Endodermal cell (in vitro differentiated cells): ENCODE measurements around the gene SERPINC1. TPM values are rescaled to one million over a fixed set of nuclear protein-coding genes. Genes with fewer than 3 reads are reported as not detected.

Experiments used
- DNase-seq: peaks from one replicate; pipeline ENCODE4 v3.0.0-alpha.2; 2017
- H3K27ac ChIP-seq: 2 replicates; pipeline ENCODE4 v1.5.1; 2013; ENCODE audit warnings: mild to moderate bottlenecking, low read depth, low read length, moderate library complexity
- H3K27me3 ChIP-seq: 2 replicates; pipeline ENCODE4 v1.6.1; 2013; ENCODE audit warnings: mild to moderate bottlenecking, low read length, moderate library complexity; ENCODE audit not compliant: insufficient read depth, control insufficient read depth, poor library complexity, severe bottlenecking
- H3K36me3 ChIP-seq: 2 replicates; pipeline ENCODE4 v1.7.0; 2013; ENCODE audit warnings: mild to moderate bottlenecking, low read length, moderate library complexity; ENCODE audit not compliant: control insufficient read depth, insufficient read depth
- H3K4me1 ChIP-seq: one replicate; pipeline ENCODE4 v1.7.0; 2013; ENCODE audit warnings: low read length; ENCODE audit not compliant: control insufficient read depth, insufficient read depth
- H3K4me3 ChIP-seq: 2 replicates; pipeline ENCODE4 v1.5.1; 2013; ENCODE audit warnings: mild to moderate bottlenecking, low read length, moderate library complexity
- H3K9ac ChIP-seq: 2 replicates; pipeline ENCODE4 v1.6.1; 2013; ENCODE audit warnings: mild to moderate bottlenecking, low read length, moderate library complexity; ENCODE audit not compliant: poor library complexity, severe bottlenecking; ENCODE audit errors: extremely low read depth
- H3K9me3 ChIP-seq: 2 replicates; pipeline ENCODE4 v1.6.1; 2013; ENCODE audit warnings: mild to moderate bottlenecking, low read length, moderate library complexity; ENCODE audit not compliant: control insufficient read depth
- H3K27ac Mint-ChIP-seq: 2 replicates; pipeline ENCODE4 v1.8.0; 2020; ENCODE audit warnings: mixed read lengths
- H3K27me3 Mint-ChIP-seq: 2 replicates; pipeline ENCODE4 v1.8.0; 2021; ENCODE audit warnings: mild to moderate bottlenecking, mixed read lengths; ENCODE audit not compliant: insufficient read depth
- H3K36me3 Mint-ChIP-seq: 2 replicates; pipeline ENCODE4 v1.8.0; 2020; ENCODE audit warnings: low read depth, mixed read lengths
- H3K4me1 Mint-ChIP-seq: 2 replicates; pipeline ENCODE4 v1.8.0; 2020; ENCODE audit warnings: mixed read lengths
- H3K4me3 Mint-ChIP-seq: 2 replicates; pipeline ENCODE4 v1.8.0; 2020; ENCODE audit warnings: mild to moderate bottlenecking, moderate library complexity, mixed read lengths
- H3K9me3 Mint-ChIP-seq: 2 replicates; pipeline ENCODE4 v1.8.0; 2020; ENCODE audit warnings: mild to moderate bottlenecking, mixed read lengths
- WGBS, 2 experiments: methylation state at CpG; one replicate each; pipeline versions ENCODE4 v1.1.5 to v1.1.7; 2013; ENCODE audit warnings: missing lambda C conversion rate in 2 of 2, mixed read lengths in 1 of 2; ENCODE audit not compliant: insufficient coverage in 1 of 2, insufficient read length in 1 of 2; 5-methylcytosine and 5-hydroxymethylcytosine counted together
- total RNA-seq, 2 donors: library from RNA; stranded (reverse); fragmentation: NEBNext Ultra II Directional in 1 of 2; extraction: Animal tissue kit (Norgen Biotek cat#: 25700) in 1 of 2; gene quantifications; 2 replicates in 1 of 2; 3 replicates in 1 of 2; pipeline ENCODE4 v1.2.1, GENCODE V29; 2021
- TF ChIP-seq, protein P1 (sequence below): fragments of 200-600 bp; sonication (generic); conservative IDR thresholded peaks from 2 replicates; pipeline ENCODE4 v1.5.0; 2021; ENCODE audit warnings: antibody characterized with exemption, mild to moderate bottlenecking

The SERPINC1 gene
- total RNA-seq, 2 donors from 2014 or later: not detected

DNA sequence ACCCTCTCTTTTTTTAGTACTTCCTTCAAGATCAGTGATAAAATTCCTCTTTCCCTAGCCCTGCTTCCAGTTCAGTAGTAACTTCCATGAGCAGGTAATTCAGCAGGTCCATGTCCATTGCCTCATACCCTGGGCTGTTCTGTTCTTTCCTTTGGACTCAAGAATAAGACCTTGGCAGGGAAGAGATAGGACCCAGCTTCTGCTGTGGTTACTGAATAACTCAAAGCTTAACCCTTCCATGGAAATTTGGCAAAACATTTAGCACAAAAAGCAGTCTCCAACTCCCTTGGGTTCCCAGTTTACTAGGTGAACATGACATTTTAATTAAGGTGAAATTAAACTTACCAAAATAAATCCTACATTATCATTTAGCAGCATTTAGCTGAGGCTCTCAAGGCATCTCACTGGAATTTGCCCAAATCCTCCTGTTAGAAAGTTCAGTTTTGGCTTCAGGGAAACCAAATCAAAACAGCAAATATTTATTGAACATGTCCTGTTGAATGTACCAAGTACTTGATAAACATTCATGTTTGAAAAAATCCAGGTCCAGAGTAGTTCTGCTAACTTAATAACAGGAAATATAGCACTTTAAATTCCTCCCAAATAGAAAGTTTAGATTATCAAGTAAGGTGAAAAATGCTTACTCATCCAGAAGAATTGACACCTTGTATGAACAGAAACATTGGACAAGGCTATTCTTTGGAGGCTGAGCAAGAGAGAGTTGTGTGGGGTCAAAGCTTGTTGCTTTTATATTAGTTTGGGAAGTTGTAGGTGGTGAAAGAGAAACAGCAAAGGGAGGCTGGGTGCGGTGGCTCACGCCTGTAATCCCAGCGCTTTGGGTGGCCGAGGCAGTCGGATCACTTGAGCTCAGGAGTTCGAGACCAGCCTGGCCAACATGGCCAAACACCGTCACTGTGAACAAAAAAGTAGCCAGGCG is 8.4 kb upstream of the SERPINC1 start:
- no peak overlapping the region for H3K27ac ChIP-seq
- peaks cover 5% of the 10 kb centered on the region for H3K36me3 ChIP-seq
- peaks cover 10% of the 10 kb centered on the region for H3K36me3 Mint-ChIP-seq
- peaks cover 7% of the 10 kb centered on the region for H3K4me1 Mint-ChIP-seq
- 91 to 93% methylated on average over 4 to 8 of the region's 8 CpGs for WGBS, 2 experiments
- H3K27me3 ChIP-seq: no peaks in the 10 kb centered on the region
- no peaks in the 10 kb centered on the region for H3K4me1 ChIP-seq
- no peak overlapping the region for H3K9ac ChIP-seq
- no peak overlapping the region for H3K4me3 ChIP-seq
- TF ChIP-seq, protein P1, sequence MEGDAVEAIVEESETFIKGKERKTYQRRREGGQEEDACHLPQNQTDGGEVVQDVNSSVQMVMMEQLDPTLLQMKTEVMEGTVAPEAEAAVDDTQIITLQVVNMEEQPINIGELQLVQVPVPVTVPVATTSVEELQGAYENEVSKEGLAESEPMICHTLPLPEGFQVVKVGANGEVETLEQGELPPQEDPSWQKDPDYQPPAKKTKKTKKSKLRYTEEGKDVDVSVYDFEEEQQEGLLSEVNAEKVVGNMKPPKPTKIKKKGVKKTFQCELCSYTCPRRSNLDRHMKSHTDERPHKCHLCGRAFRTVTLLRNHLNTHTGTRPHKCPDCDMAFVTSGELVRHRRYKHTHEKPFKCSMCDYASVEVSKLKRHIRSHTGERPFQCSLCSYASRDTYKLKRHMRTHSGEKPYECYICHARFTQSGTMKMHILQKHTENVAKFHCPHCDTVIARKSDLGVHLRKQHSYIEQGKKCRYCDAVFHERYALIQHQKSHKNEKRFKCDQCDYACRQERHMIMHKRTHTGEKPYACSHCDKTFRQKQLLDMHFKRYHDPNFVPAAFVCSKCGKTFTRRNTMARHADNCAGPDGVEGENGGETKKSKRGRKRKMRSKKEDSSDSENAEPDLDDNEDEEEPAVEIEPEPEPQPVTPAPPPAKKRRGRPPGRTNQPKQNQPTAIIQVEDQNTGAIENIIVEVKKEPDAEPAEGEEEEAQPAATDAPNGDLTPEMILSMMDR: no peak
- H3K27me3 Mint-ChIP-seq: peaks cover 3% of the 10 kb centered on the region
- DNase-seq: no peak
- H3K4me3 Mint-ChIP-seq: no peak overlapping the region
- no peaks in the 10 kb centered on the region for H3K9me3 ChIP-seq
- H3K27ac Mint-ChIP-seq: no peak overlapping the region
- H3K9me3 Mint-ChIP-seq: peaks cover 2% of the 10 kb centered on the region

DNA sequence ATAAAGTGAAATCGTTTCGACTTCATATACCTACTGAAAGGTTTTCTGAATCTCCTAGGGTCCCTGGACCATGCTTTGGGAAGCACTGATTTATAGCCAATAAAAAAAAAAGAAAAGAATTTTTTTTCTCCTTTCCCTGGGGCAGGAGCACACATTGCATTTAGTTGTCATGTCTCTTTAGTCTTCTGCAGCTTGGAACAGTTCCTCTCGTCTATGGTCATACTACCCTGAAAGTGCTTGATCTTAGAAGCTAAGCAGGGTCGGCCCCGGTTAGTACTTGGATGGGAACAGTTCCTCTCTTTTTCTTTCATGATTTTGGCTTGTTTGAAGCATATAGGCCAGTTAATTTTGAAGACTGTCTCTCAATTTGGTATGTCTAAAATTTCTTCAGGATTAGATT is 3.7 kb upstream of the SERPINC1 start:
- Mint-ChIP-seq H3K9me3 (no peaks in the 10 kb centered on the region), H3K27me3 (peaks cover 3% of the 10 kb centered on the region), H3K27ac (no peak overlapping the region), H3K36me3 (no peaks in the 10 kb centered on the region), H3K4me3 (no peak overlapping the region), H3K4me1 (no peaks in the 10 kb centered on the region)
- Histone ChIP-seq H3K9ac (no peak overlapping the region), H3K4me1 (no peaks in the 10 kb centered on the region), H3K27ac (no peak overlapping the region), H3K4me3 (no peak overlapping the region), H3K27me3 (no peaks in the 10 kb centered on the region), H3K36me3 (no peaks in the 10 kb centered on the region), H3K9me3 (no peaks in the 10 kb centered on the region)
- no peak for DNase-seq
- TF ChIP-seq, protein P1: no peak
- 94 to 100% methylated on average over 4 to 5 of the region's 5 CpGs for WGBS, 2 experiments

DNA sequence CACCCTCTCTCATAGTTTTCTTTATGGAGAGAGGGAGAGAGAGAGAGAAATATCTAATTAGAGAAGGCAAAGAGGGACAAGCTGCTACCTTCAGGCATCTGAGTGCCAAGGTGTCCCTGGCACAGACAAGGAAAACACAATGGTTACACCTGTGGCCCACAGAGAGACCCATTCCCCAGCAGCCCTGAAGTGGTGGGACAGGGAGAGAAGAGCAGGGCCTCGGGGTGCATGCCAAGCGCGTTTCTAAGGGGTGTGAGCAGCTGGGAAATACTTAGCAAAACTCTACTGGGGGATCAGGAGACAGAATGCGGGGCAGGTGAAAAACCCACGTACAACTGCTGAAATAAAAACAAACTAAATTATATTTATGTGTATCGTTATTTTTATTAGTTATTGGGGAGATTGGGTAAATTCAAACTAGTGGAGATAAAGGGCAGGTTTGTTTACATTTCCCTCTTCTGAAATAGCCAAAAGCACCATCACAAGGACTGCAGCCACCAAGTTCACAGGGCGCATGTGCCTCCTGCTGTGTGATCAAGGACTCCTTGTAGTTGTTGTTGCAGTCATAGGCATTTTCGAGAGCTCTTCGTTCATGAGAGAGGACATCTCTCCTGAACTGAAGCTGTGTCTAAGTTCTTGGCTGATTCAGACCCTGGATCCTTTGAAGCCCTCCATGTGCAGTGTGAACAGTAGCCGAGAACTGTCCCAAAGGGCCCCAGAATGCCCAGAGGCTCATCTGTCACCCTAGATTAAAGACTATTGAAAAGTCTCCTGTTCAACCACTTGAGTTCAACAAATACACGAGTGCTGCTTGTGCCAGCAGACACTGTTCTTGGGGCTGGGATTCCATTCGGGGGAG is 737 bp upstream of the SERPINC1 start:
- no peak for DNase-seq
- no peaks in the 10 kb centered on the region for H3K27me3 ChIP-seq
- H3K9me3 ChIP-seq: no peaks in the 10 kb centered on the region
- 89 to 90% methylated on average over 8 to 11 of the region's 12 CpGs for WGBS, 2 experiments
- no peak overlapping the region for H3K4me3 Mint-ChIP-seq
- no peaks in the 10 kb centered on the region for H3K27me3 Mint-ChIP-seq
- no peak overlapping the region for H3K4me3 ChIP-seq
- H3K9me3 Mint-ChIP-seq: no peaks in the 10 kb centered on the region
- H3K27ac Mint-ChIP-seq: no peak overlapping the region
- no peak overlapping the region for H3K27ac ChIP-seq
- H3K4me1 Mint-ChIP-seq: no peaks in the 10 kb centered on the region
- no peak overlapping the region for H3K9ac ChIP-seq
- H3K4me1 ChIP-seq: no peaks in the 10 kb centered on the region
- H3K36me3 Mint-ChIP-seq: no peaks in the 10 kb centered on the region
- no peaks in the 10 kb centered on the region for H3K36me3 ChIP-seq
- TF ChIP-seq, protein P1: no peak
